SK-N-SH treated with all-trans-retinoic acid at 6 μM for 48 hours (cell line): ENCODE results near the gene KIF26A.

Source experiments
- ATAC-seq: fragments of 200-7000 bp; cut with Tn5 transposase; 3 replicates; pipeline ENCODE4 v1.9.1; 2020; ENCODE audit warnings: mild to moderate bottlenecking, moderate library complexity
- ARNTL ChIP-seq: fragments of 450-650 bp; formaldehyde crosslinking; IDR thresholded peaks from 2 replicates; pipeline ENCODE4 v1.5.0; 2020; ENCODE audit warnings: low read depth, mild to moderate bottlenecking, moderate library complexity, borderline replicate concordance
- BACH2 ChIP-seq: fragments of 250-450 bp; sonication (Bioruptor Pico); IDR thresholded peaks from 2 replicates; pipeline ENCODE4 v1.9.0; 2021; ENCODE audit warnings: mild to moderate bottlenecking, borderline replicate concordance
- CREB5 ChIP-seq: fragments of 250-450 bp; sonication (Bioruptor Pico); IDR thresholded peaks from 2 replicates; pipeline ENCODE4 v1.5.1; 2020; ENCODE audit warnings: low read depth, mild to moderate bottlenecking, moderate library complexity
- CSDC2 ChIP-seq: fragments of 250-450 bp; sonication (Bioruptor Pico); IDR thresholded peaks from 2 replicates; pipeline ENCODE4 v1.5.0; 2020; ENCODE audit warnings: mild to moderate bottlenecking, moderate library complexity
- GLIS3 ChIP-seq: fragments of 250-450 bp; sonication (Bioruptor Pico); IDR thresholded peaks from 2 replicates; pipeline ENCODE4 v1.5.0; 2020; ENCODE audit warnings: mild to moderate bottlenecking, moderate library complexity
- ISL1 ChIP-seq: fragments of 250-450 bp; sonication (Bioruptor Pico); IDR thresholded peaks from 2 replicates; pipeline ENCODE4 v2.1.2; 2022; ENCODE audit warnings: mild to moderate bottlenecking, moderate library complexity
- OSR1 ChIP-seq: fragments of 250-450 bp; sonication (Bioruptor Pico); IDR thresholded peaks from 2 replicates; pipeline ENCODE4 v1.8.0; 2022; ENCODE audit warnings: moderate library complexity, mild to moderate bottlenecking, inconsistent platforms
- PATZ1 ChIP-seq: fragments of 250-450 bp; sonication (Bioruptor Pico); IDR thresholded peaks from 2 replicates; pipeline ENCODE4 v1.8.0; 2020; ENCODE audit warnings: mild to moderate bottlenecking, moderate library complexity, borderline replicate concordance
- POU6F1 ChIP-seq: fragments of 250-450 bp; sonication (Bioruptor Pico); IDR thresholded peaks from 2 replicates; pipeline ENCODE4 v1.8.0; 2021; ENCODE audit warnings: low read depth, mild to moderate bottlenecking, moderate library complexity, borderline replicate concordance
- PPARA ChIP-seq: fragments of 250-450 bp; sonication (Bioruptor Pico); IDR thresholded peaks from 2 replicates; pipeline ENCODE4 v1.5.0; 2020; ENCODE audit warnings: mild to moderate bottlenecking, borderline replicate concordance
- RARB ChIP-seq: fragments of 250-450 bp; sonication (Bioruptor Pico); IDR thresholded peaks from 2 replicates; pipeline ENCODE4 v1.8.0; 2021; ENCODE audit warnings: mild to moderate bottlenecking, moderate library complexity
- SNAI2 ChIP-seq: fragments of 250-450 bp; sonication (Bioruptor Pico); IDR thresholded peaks from 2 replicates; pipeline ENCODE4 v1.5.0; 2020; ENCODE audit warnings: mild to moderate bottlenecking, moderate library complexity
- TCF4 ChIP-seq: fragments of 250-450 bp; sonication (Bioruptor Pico); IDR thresholded peaks from 2 replicates; pipeline ENCODE4 v1.8.0; 2021; ENCODE audit warnings: mild to moderate bottlenecking, moderate library complexity, borderline replicate concordance
- TOX ChIP-seq: fragments of 250-450 bp; sonication (Bioruptor Pico); IDR thresholded peaks from 2 replicates; pipeline ENCODE4 v1.8.0; 2021; ENCODE audit warnings: mild to moderate bottlenecking, moderate library complexity, borderline replicate concordance
- TSHZ2 ChIP-seq: fragments of 250-450 bp; sonication (Bioruptor Pico); IDR thresholded peaks from 2 replicates; pipeline ENCODE4 v1.5.0; 2020; ENCODE audit warnings: mild to moderate bottlenecking, moderate library complexity
- ZC3H10 ChIP-seq: fragments of 250-450 bp; sonication (Bioruptor Pico); IDR thresholded peaks from 2 replicates; pipeline ENCODE4 v1.5.1; 2021; ENCODE audit warnings: mild to moderate bottlenecking, moderate library complexity
- ZFP3 ChIP-seq: fragments of 250-450 bp; sonication (Bioruptor Pico); IDR thresholded peaks from 2 replicates; pipeline ENCODE4 v1.5.0; 2020; ENCODE audit warnings: mild to moderate bottlenecking, moderate library complexity
- ZNF565 ChIP-seq: fragments of 450-650 bp; formaldehyde crosslinking; conservative IDR thresholded peaks from 2 replicates; pipeline ENCODE4 v1.5.0; 2020; ENCODE audit warnings: low read depth, mild to moderate bottlenecking, moderate library complexity
- ZNF70 ChIP-seq: fragments of 450-650 bp; formaldehyde crosslinking; IDR thresholded peaks from 2 replicates; pipeline ENCODE4 v1.5.0; 2020; ENCODE audit warnings: mild to moderate bottlenecking, moderate library complexity
- ZNF8 ChIP-seq: fragments of 450-650 bp; formaldehyde crosslinking; IDR thresholded peaks from 2 replicates; pipeline ENCODE4 v1.5.0; 2020; ENCODE audit warnings: mild to moderate bottlenecking, moderate library complexity

Gene KIF26A

GRCh38 chr14:104187931-104188726, 49.7 kb downstream of the KIF26A start:
- no peak for ATAC-seq
- no peak for TF ChIP-seq ZNF70 (CRISPR knock-in tag)
- no peak for TF ChIP-seq OSR1
- no peak for TF ChIP-seq ARNTL (CRISPR knock-in tag)
- no peak for TF ChIP-seq POU6F1 (CRISPR knock-in tag)
- TF ChIP-seq ZC3H10 (CRISPR knock-in tag), result no peak
- no peak for TF ChIP-seq ISL1 (CRISPR knock-in tag)
- TF ChIP-seq, all 23 proteins: peak for 0

- TF ChIP-seq ZFP3 (CRISPR knock-in tag) (no peak), POU6F1 (CRISPR knock-in tag) (no peak), ZC3H10 (CRISPR knock-in tag) (no peak), ISL1 (CRISPR knock-in tag) (no peak), TOX (CRISPR knock-in tag) (no peak), CSDC2 (CRISPR knock-in tag) (no peak), PPARA (CRISPR knock-in tag) (no peak), OSR1 (no peak), BACH2 (CRISPR knock-in tag) (no peak), ARNTL (CRISPR knock-in tag) (no peak), ZNF70 (CRISPR knock-in tag) (no peak), TCF4 (CRISPR knock-in tag) (no peak), PATZ1 (CRISPR knock-in tag) (no peak), ZNF8 (CRISPR knock-in tag) (no peak), GLIS3 (CRISPR knock-in tag) (no peak), SNAI2 (CRISPR knock-in tag) (no peak), ZNF565 (CRISPR knock-in tag) (no peak), RARB (CRISPR knock-in tag) (no peak), CREB5 (CRISPR knock-in tag) (no peak), TSHZ2 (CRISPR knock-in tag) (no peak)
- TF ChIP-seq, all 23 proteins: peak for 0
- ATAC-seq, result no peak
Measured at GRCh38 chr14:104188727-104189400, 50.5 kb downstream of the KIF26A start.
